HL-60 (cell line): ENCODE measurements around the gene MAP2K5.

Source experiments
- POLR2AphosphoS5 ChIP-seq: IDR thresholded peaks from 2 replicates; pipeline ENCODE4 v1.6.1; 2012; ENCODE audit warnings: low read depth
- SPI1 ChIP-seq: IDR thresholded peaks from 2 replicates; pipeline ENCODE4 v1.6.1; 2012; ENCODE audit warnings: low read depth, mild to moderate bottlenecking, borderline replicate concordance
- TF ChIP-seq, protein P1 (sequence below): IDR thresholded peaks from one replicate; pipeline ENCODE4 v1.5.1; 2011; ENCODE audit warnings: low read length, control low read depth, inconsistent platforms; ENCODE audit not compliant: insufficient read depth

DNA sequence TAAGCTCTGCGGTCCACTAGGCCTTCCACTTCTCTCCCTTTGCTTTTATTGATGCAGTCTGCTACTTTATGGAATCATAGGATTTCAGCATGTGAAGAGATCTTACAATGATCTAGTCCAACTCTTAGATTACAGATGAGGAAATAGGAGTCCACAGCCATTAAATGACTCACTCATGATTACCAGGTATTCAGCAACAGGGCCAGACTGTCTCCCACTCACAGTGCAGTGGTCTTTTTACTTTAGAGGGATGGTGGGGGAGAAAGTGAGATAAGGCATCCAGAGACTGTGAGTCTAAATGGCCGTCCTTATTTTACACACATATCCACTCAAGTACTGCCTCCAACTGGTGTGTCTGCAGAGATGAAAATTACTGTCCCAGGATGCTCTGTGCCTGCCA lies 194.3 kb downstream of the MAP2K5 start:
- TF ChIP-seq, protein P1, sequence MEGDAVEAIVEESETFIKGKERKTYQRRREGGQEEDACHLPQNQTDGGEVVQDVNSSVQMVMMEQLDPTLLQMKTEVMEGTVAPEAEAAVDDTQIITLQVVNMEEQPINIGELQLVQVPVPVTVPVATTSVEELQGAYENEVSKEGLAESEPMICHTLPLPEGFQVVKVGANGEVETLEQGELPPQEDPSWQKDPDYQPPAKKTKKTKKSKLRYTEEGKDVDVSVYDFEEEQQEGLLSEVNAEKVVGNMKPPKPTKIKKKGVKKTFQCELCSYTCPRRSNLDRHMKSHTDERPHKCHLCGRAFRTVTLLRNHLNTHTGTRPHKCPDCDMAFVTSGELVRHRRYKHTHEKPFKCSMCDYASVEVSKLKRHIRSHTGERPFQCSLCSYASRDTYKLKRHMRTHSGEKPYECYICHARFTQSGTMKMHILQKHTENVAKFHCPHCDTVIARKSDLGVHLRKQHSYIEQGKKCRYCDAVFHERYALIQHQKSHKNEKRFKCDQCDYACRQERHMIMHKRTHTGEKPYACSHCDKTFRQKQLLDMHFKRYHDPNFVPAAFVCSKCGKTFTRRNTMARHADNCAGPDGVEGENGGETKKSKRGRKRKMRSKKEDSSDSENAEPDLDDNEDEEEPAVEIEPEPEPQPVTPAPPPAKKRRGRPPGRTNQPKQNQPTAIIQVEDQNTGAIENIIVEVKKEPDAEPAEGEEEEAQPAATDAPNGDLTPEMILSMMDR, result no peak
- TF ChIP-seq POLR2AphosphoS5 (no peak), SPI1 (no peak)
